Tibial artery (tissue), 4 donors: ENCODE data around the gene ZNF277.

Experiments
- DNase-seq, 2 donors: peaks; one replicate each; pipeline ENCODE4 v3.0.0-alpha.2; 2019
- H3K27ac ChIP-seq, 2 donors: fragments of 200-600 bp; sonication (generic) in 1 of 2; 1 replicate in 1 of 2; 2 replicates in 1 of 2; pipeline ENCODE4 v1.5.1; 2018 to 2019; ENCODE audit warnings: mild to moderate bottlenecking in 1 of 2
- H3K27me3 ChIP-seq, 2 donors: fragments of 200-600 bp; sonication (generic) in 1 of 2; one replicate each; pipeline versions ENCODE4 v1.5.1 to v1.6.0; 2016 to 2019
- H3K36me3 ChIP-seq, 3 donors: fragments of 200-600 bp; sonication (generic) in 2 of 3; one replicate each; pipeline ENCODE4 v1.5.1; 2016 to 2019; ENCODE audit warnings: mild to moderate bottlenecking in 2 of 3
- H3K4me1 ChIP-seq, 4 donors: fragments of 200-600 bp; sonication (generic) in 2 of 4; 1 replicate in 3 of 4; 2 replicates in 1 of 4; pipeline ENCODE4 v1.5.1; 2016 to 2019
- H3K4me3 ChIP-seq, 2 donors: fragments of 200-600 bp; sonication (generic) in 1 of 2; 1 replicate in 1 of 2; 2 replicates in 1 of 2; pipeline ENCODE4 v1.5.1; 2018 to 2019; ENCODE audit warnings: mild to moderate bottlenecking in 2 of 2
- H3K9me3 ChIP-seq, 3 donors: fragments of 200-600 bp; sonication (generic) in 1 of 3; one replicate each; pipeline ENCODE4 v1.5.1; 2016 to 2019
- intact Hi-C: fragments of 100-400 bp; cut with DNase I; formaldehyde crosslinking; loops from one replicate; pipeline ENCODE4 v1.15.0; 2023; ENCODE audit warnings: low total_unique reads
- TF ChIP-seq, protein P1 (sequence below), 2 experiments: fragments of 200-600 bp in 1 of 2; fragments of 450-650 bp in 1 of 2; IDR thresholded peaks; one replicate each; pipeline ENCODE4 v1.5.1; 2017 to 2019; ENCODE audit warnings: antibody characterized with exemption in 2 of 2, mild to moderate bottlenecking in 1 of 2, moderate library complexity in 1 of 2

Gene ZNF277

DNA sequence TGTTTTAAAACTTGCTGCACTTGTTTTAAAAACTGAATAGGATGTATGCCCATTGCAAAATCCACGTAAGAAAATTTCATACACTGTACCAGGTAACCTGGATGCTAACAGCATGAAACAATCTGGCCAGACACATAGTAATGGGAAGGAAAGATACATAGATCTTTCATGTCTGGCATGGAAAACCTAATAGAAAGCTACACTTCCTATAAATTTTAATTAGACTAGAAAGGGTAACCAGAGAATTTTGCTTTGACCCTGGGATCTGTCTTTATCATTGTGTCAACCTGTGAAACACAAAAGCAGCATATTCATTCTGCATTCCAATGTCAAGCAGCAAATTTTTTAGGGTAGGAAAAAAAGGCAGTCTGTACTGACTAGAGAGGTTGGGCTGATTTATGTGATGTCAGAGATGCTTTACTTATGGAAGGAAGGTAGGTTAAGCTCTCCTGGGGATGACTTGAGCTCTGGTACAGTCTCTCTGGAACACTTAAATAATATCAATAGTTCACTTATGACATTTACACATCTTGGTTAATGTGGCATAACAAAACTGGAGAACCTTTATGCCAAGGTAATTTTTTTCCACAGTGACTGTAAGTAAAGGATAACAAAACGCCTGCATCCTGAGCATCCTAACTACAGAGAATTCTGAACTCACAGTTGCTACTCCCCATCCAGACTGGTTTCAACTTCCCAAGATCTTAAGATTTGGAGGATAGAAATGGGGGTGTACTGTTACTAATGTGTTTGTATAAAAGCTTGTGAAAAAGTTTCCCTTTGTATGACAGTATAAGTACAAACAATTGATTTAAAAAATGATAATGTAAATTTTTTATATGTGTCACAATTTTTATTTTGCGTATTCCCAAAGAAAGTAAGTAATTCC is 45.0 kb upstream of the ZNF277 start:
- no peak for DNase-seq
- no peak overlapping the region for H3K27ac ChIP-seq
- no peaks in the 10 kb centered on the region for H3K4me1 ChIP-seq
- H3K4me3 ChIP-seq: no peak overlapping the region
- H3K27me3 ChIP-seq: no peaks in the 10 kb centered on the region
- no peaks in the 10 kb centered on the region for H3K36me3 ChIP-seq
- H3K9me3 ChIP-seq: no peaks in the 10 kb centered on the region
- TF ChIP-seq, protein P1, sequence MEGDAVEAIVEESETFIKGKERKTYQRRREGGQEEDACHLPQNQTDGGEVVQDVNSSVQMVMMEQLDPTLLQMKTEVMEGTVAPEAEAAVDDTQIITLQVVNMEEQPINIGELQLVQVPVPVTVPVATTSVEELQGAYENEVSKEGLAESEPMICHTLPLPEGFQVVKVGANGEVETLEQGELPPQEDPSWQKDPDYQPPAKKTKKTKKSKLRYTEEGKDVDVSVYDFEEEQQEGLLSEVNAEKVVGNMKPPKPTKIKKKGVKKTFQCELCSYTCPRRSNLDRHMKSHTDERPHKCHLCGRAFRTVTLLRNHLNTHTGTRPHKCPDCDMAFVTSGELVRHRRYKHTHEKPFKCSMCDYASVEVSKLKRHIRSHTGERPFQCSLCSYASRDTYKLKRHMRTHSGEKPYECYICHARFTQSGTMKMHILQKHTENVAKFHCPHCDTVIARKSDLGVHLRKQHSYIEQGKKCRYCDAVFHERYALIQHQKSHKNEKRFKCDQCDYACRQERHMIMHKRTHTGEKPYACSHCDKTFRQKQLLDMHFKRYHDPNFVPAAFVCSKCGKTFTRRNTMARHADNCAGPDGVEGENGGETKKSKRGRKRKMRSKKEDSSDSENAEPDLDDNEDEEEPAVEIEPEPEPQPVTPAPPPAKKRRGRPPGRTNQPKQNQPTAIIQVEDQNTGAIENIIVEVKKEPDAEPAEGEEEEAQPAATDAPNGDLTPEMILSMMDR (IDR thresholded peaks at IDR 0.05): no peak
- intact Hi-C loops: no loop called here

DNA sequence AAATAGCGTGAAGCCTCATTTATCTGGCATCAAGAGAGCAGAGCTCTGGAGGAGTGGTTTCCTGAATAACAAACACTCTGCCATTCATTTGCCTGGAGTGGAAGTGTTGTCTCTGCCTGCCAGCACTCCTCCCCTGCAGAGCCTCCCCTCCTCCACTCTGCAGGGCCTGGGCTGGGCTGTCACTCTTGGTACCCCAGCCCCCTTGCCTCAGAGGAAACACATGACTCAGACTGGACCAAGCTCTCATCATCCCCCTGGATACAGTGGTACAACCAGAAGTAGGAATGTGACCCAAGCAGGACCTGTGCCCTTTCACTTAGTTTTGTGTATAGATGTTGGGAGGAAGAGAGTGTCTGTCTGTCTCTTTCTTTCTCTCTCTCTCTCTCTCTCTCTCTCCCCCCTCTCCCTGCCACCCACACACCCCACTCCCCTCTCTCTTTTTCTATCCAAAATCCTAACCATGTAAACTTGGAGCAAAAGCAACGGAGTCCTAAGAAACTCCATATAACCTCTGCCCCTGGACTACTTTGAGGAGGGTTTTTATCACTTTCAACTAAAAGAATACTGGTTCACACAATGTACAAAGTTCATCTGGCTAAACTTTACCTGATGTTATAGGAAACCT is 44.2 kb upstream of the ZNF277 start:
- DNase-seq: peak in 1 of 2 donors; percentile 26
- Histone ChIP-seq H3K4me3 (no peak overlapping the region), H3K36me3 (no peaks in the 10 kb centered on the region), H3K9me3 (no peaks in the 10 kb centered on the region), H3K27me3 (no peaks in the 10 kb centered on the region), H3K27ac (no peak overlapping the region), H3K4me1 (no peaks in the 10 kb centered on the region)
- TF ChIP-seq, protein P1 (IDR thresholded peaks at IDR 0.05): no peak
- intact Hi-C loops: no loop called here

DNA sequence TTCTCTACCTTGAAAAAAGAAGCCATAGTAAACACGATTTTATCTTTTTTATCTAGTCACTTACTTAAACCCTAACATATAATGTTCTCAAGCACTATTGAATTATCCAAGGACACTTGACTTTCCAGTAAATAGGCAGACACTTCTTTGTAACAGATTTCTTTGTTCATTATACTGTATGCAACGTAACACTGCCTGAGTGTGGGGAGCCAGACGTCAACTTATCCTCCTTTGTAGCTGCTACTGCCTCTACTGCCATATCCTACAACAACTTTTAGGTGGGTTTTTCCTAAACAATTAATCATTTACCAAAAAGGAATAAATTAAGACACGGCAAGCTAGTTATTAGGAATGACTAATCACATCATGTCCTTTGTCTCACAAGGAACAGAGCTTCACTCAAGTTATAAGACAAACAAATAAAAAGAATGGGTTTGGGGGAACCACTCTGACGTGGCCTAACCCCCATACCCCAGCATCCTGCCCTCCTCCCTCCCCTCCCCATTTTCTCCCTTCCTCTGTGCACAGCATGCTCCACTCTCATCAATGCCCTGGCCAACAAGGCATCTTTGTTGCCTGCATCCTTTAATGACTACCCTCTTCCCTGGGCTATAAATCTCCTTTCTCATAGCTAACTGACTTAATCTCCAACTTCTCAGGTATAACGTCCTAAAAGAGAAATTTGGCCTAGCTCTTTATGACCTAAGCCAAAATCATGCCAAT is 43.5 kb upstream of the ZNF277 start:
- Histone ChIP-seq H3K9me3 (no peaks in the 10 kb centered on the region), H3K4me1 (no peaks in the 10 kb centered on the region), H3K4me3 (no peak overlapping the region), H3K27ac (no peak overlapping the region), H3K36me3 (no peaks in the 10 kb centered on the region), H3K27me3 (no peaks in the 10 kb centered on the region)
- DNase-seq: no peak
- intact Hi-C loops: no loop called here
- TF ChIP-seq, protein P1 (IDR thresholded peaks at IDR 0.05): no peak

DNA sequence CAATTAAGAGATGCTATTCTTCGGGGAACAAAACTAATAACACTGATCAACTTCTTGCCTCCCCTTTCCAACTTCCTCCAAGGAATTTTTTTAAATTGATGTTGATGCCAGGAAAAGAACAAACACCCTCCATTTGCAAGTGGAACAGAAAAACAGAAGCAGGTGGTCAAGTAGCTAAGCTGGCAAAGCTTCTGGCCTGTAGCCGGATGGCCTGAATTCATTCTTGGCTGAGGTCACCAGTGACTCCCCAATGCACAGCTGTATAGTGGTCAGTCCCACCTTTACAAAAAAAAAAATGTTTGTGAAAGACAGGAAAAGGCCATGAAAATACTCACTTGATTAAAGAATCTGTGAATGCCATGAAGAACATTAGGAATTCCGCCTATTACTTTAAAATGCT is 39.3 kb upstream of the ZNF277 start:
- no peak overlapping the region for H3K27ac ChIP-seq
- no peaks in the 10 kb centered on the region for H3K27me3 ChIP-seq
- intact Hi-C loops: no loop called here
- H3K36me3 ChIP-seq: no peaks in the 10 kb centered on the region
- H3K9me3 ChIP-seq: no peaks in the 10 kb centered on the region
- DNase-seq: no peak
- TF ChIP-seq, protein P1 (IDR thresholded peaks at IDR 0.05): no peak
- H3K4me1 ChIP-seq: no peaks in the 10 kb centered on the region
- no peak overlapping the region for H3K4me3 ChIP-seq

DNA sequence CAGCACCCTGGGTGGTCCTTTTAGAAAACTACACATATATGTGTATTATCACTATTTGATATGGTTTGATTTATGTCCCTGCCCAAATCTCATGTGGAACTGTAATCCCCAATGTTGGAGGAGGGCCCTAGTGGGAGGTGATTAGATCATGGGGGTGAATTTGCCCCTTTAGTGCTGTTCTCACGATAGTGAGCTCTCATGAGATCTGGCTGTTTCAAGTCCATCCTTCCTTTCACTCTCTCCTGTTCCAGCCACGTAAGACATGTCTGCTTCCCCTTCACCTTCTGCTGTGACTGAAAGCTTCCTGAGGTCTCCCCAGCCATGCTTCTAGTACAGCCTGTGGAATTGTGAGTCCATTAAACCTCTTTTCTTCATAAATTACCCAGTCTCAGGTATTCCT is 37.6 kb upstream of the ZNF277 start:
- Histone ChIP-seq H3K4me3 (no peak overlapping the region), H3K36me3 (no peaks in the 10 kb centered on the region), H3K9me3 (no peaks in the 10 kb centered on the region), H3K27me3 (no peaks in the 10 kb centered on the region), H3K27ac (no peak overlapping the region), H3K4me1 (no peaks in the 10 kb centered on the region)
- intact Hi-C loops: no loop called here
- TF ChIP-seq, protein P1 (IDR thresholded peaks at IDR 0.05): no peak
- no peak for DNase-seq
